HepG2 (cell line): ENCODE measurements around the gene TNFSF12. TPM values are rescaled to one million over a fixed set of nuclear protein-coding genes. Genes with fewer than 3 reads are reported as not detected.

Experiments used
- GLMP ChIP-seq: sonication (generic); formaldehyde crosslinking; IDR thresholded peaks from 2 replicates; pipeline ENCODE4 v1.9.0; 2021; ENCODE audit warnings: missing genetic modification reagents, mild to moderate bottlenecking, borderline replicate concordance
- HOXA7 ChIP-seq: sonication (generic); formaldehyde crosslinking; IDR thresholded peaks from 2 replicates; pipeline ENCODE4 v1.8.1; 2022; ENCODE audit warnings: mild to moderate bottlenecking, missing genetic modification reagents, moderate library complexity
- MLX ChIP-seq: IDR thresholded peaks from 2 replicates; pipeline ENCODE4 v1.6.1; 2016
- NR1H2 ChIP-seq: sonication (generic); formaldehyde crosslinking; IDR thresholded peaks from 2 replicates; pipeline ENCODE4 v1.8.1; 2022; ENCODE audit warnings: low read depth, missing genetic modification reagents, borderline replicate concordance
- PATZ1 ChIP-seq: sonication (generic); formaldehyde crosslinking; IDR thresholded peaks from 2 replicates; pipeline ENCODE4 v1.4.0; 2020; ENCODE audit warnings: missing genetic modification reagents
- POLR2A ChIP-seq, 2 experiments: IDR thresholded peaks; 2 replicates each; pipeline ENCODE4 v1.6.1; 2011; ENCODE audit warnings: low read depth in 2 of 2, low read length in 2 of 2, mild to moderate bottlenecking in 1 of 2, moderate library complexity in 1 of 2; ENCODE audit not compliant: insufficient read depth in 1 of 2
- SP4 ChIP-seq: sonication (generic); formaldehyde crosslinking; IDR thresholded peaks from 2 replicates; pipeline ENCODE4 v1.8.1; 2023; ENCODE audit warnings: mild to moderate bottlenecking, missing genetic modification reagents
- SP5 ChIP-seq: IDR thresholded peaks from 2 replicates; pipeline ENCODE4 v1.6.1; 2016; ENCODE audit warnings: low read depth, borderline replicate concordance
- SRY ChIP-seq: sonication (generic); formaldehyde crosslinking; IDR thresholded peaks from 2 replicates; pipeline ENCODE4 v1.8.0; 2022; ENCODE audit warnings: mild to moderate bottlenecking, missing genetic modification reagents
- ZBTB40 ChIP-seq, 2 experiments: fragments of 450-650 bp in 1 of 2; sonication (generic) in 1 of 2; formaldehyde crosslinking in 1 of 2; IDR thresholded peaks; 2 replicates each; pipeline versions ENCODE4 v1.6.1 to v1.8.0; 2016 to 2022; ENCODE audit warnings: antibody characterized with exemption in 1 of 2, mild to moderate bottlenecking in 1 of 2, missing genetic modification reagents in 1 of 2
- ZKSCAN1 ChIP-seq: fragments of 150-350 bp; IDR thresholded peaks from 2 replicates; pipeline ENCODE4 v1.6.1; 2014; ENCODE audit warnings: low read length
- ZNF10 ChIP-seq: sonication (generic); formaldehyde crosslinking; IDR thresholded peaks from 2 replicates; pipeline ENCODE4 v1.4.0; 2020; ENCODE audit warnings: mild to moderate bottlenecking, low read depth, missing genetic modification reagents, borderline replicate concordance
- ZNF3 ChIP-seq: IDR thresholded peaks from 2 replicates; pipeline ENCODE4 v1.7.0; 2017; ENCODE audit warnings: inconsistent platforms
- polyA plus RNA-seq, 8 experiments: library from polyadenylated mRNA; depleted of rRNA in 3 of 8; stranded (reverse) in 7 of 8; unstranded in 1 of 8; fragments of >200 nt; fragmentation: Illumina TruSeq in 4 of 8; extraction: Trizol in 4 of 8; gene quantifications; 2 replicates each; pipeline versions ENCODE4 v1.2.1 to v1.2.3, GENCODE V29; 2011 to 2016; ENCODE audit warnings: low read depth in 4 of 8, missing spikeins in 1 of 8, mixed read lengths in 1 of 8; ENCODE audit not compliant: insufficient read depth in 1 of 8
- total RNA-seq, 5 experiments: library from RNA; depleted of rRNA; stranded (reverse); fragments of >200 nt; fragmentation: Illumina TruSeq; extraction: Trizol; gene quantifications; 2 replicates each; pipeline ENCODE4 v1.2.3, GENCODE V29; 2016; ENCODE audit warnings: low read depth in 1 of 5

The TNFSF12 gene
- total and polyA plus RNA-seq, 2 of the 13 experiments (the other 11 are each of a cell fraction or from before 2014, with no cell fraction given) = 0.93 to 7.2 TPM

- no peak for TF ChIP-seq GLMP (CRISPR knock-in tag)
- no peak for TF ChIP-seq ZNF10
- peak in 1 of 2 experiments; percentile 44; a peak in 1 of 4 replicates for TF ChIP-seq POLR2A (IDR thresholded peaks at IDR 0.05; ENCODE audit: insufficient read depth in 1 of 2, low read depth in 2 of 2, low read length in 2 of 2)
- no peak for TF ChIP-seq SP4 (CRISPR knock-in tag)
- TF ChIP-seq ZNF3 (CRISPR knock-in tag) = no peak
- peak; percentile 45; the same call in 1 of the 2 replicates for TF ChIP-seq SP5 (CRISPR knock-in tag)
- no peak for TF ChIP-seq ZBTB40 (IDR thresholded peaks at IDR 0.05)
- TF ChIP-seq ZBTB40 (CRISPR knock-in tag; IDR thresholded peaks at IDR 0.05) = no peak
- TF ChIP-seq NR1H2 (CRISPR knock-in tag) = no peak
- TF ChIP-seq HOXA7 = no peak
- no peak for TF ChIP-seq SRY (CRISPR knock-in tag)
- TF ChIP-seq ZKSCAN1 = no peak
- TF ChIP-seq PATZ1 = peak; percentile 74
- no peak for TF ChIP-seq MLX (CRISPR knock-in tag)
These were observed at the start of gene TNFSF12 (continued) for GRCh38 chr17:7548585-7549400.
